Right renal pelvis (tissue), 4 donors: ENCODE measurements around the gene SLC23A2. TPM values are rescaled to one million over a fixed set of nuclear protein-coding genes. Genes with fewer than 3 reads are reported as not detected.
A peak's percentile ranks its signal among the peaks of the same experiment; 100 is the strongest.

Experiments used
- DNase-seq, 4 donors: peaks; one replicate each; pipeline ENCODE4 v3.0.0-alpha.2; 2013; ENCODE audit warnings: low read depth in 4 of 4, low spot score in 3 of 4, missing footprints in 1 of 4
- polyA plus RNA-seq, 4 donors: library from polyadenylated mRNA; unstranded; fragments of 120-200 nt; gene quantifications; one replicate each; pipeline ENCODE4 v1.2.1, GENCODE V29; 2013; ENCODE audit not compliant: insufficient read length in 4 of 4

Gene SLC23A2
- polyA plus RNA-seq, 4 donors, result 20.9 to 24.0 (median 23.5) TPM

DNA sequence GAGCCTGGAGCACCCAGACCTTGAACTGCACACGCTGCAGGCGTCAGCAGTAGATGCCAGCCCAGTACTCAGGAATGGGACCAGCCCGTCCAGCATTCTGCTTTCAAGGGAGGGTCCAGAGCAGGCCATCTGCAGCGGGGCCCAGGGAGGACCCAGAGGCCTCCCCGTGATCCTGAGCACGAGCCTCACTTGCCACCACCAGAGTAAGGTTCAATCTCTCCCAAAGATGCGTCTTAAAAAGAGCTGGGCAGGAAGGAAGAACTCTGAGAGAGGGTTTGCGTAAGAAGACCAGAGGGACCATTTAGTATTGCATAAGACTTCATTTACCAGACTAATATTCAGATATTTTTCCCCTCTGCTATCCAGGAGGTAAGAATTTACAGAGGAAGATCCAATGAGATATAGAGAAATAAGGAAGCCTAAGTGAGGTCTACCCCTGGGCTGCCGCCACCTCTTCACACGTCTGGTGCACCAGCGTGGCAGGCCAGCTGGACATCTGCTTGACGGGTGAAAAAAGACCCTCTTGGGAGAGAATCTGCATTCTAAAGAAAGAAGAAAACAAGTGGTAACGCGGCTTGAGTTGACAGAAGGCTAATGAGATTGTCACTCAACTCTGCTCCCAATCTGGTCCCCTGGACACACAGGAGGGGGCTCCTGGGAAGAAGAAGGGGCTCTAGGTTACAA, 172.3 kb downstream of the SLC23A2 start:
- no peak for DNase-seq

DNA sequence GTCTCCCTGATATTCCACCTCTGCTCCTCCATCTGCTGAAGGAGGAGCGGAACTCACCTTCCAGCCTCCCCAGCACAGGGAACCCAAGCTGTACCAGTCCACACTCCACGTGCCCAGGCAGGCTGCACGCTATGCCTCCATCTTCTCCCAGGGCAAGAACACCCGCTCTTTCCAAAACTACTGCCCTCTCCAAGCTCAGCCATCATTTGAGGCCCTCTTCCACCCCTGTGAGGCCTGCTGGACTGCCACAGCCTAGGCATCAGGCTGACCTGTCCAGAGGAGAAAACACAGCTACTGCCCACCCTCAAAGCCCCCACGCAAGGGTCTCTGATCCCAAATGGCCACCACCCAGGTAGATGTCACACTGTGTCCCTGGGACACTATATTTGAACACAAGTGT, 179.7 kb downstream of the SLC23A2 start:
- DNase-seq, result no peak

DNA sequence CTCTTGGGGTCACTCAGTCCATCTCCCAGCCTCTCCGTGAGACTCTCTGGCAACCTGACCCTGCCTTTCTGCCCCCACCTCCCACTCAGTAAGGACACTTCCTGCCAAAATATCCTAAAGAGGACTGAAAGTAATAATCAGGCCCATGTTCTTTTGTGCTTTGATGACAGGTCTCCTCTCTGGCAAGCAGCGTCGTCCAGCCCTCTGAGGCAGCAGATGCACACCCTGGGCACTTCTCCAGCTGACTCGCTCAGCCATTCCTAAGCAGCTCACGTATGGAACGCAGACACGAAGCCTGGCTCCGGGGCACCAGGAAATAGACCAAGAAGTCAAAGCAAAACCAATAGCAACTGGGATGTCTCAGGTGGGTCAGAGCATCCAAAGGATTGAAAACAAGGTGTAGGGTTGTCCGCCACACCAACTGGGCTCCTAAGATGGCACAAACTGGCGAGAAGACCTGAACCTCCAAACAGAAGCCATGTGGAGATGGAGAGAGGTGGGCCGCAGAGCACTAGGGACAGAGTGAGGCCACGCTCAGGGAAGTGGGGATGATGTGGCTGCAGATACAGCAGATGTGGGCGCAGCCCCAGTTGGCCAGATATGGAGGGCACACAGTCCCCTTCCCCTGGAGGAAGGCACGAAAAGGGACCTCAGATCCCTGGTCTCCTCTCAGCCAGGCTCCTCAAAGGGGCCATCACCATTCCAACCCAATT, 180.3 kb downstream of the SLC23A2 start:
- no peak for DNase-seq

DNA sequence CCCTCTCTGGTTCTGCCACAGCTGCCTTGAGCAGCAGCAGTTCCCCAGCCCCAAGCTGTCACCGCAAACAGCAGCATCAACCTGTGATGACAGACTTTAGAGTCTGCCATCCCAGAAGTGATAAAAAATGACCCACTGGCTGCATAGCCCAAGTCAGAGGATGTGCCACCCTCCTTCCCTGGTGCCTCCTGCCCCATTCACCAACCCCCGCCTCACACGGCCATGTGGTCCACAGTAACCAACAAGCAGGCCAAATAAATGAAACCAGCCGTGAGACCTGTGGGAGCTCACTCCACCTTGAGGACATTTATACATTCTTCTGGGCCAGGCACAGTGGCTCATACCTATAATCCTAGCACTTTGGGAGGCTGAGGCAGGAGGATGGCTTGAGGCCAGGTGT, 181.4 kb downstream of the SLC23A2 start:
- DNase-seq, result no peak

DNA sequence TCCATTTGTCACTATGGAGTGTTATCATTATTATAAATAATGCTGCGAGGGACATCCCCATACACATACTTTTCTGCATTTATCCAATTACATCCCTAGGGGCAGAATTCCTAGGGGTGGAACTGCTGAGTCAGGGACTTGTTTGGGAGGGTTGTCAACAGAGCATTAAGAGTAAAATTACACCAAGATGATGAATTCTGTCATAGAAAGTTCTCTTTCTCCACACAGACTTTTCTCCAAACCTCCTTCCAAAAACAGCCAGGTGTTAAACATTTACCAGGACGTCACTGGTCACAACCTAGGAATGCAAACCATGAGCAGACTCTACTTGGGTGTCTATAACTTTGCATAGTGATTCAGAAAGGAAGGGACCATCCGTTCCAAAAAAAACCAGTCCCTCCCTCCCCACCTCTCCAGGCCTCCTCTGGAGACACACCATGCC, 184.1 kb downstream of the SLC23A2 start:
- no peak for DNase-seq

- no peak for DNase-seq
Measured at GRCh38 chr20:4815628-4816027, 185.7 kb downstream of the SLC23A2 start.

- no peak for DNase-seq
Measured at GRCh38 chr20:4814696-4815252, 186.5 kb downstream of the SLC23A2 start.

- DNase-seq, result no peak
Measured at GRCh38 chr20:4813863-4814695, 187.2 kb downstream of the SLC23A2 start.

DNA sequence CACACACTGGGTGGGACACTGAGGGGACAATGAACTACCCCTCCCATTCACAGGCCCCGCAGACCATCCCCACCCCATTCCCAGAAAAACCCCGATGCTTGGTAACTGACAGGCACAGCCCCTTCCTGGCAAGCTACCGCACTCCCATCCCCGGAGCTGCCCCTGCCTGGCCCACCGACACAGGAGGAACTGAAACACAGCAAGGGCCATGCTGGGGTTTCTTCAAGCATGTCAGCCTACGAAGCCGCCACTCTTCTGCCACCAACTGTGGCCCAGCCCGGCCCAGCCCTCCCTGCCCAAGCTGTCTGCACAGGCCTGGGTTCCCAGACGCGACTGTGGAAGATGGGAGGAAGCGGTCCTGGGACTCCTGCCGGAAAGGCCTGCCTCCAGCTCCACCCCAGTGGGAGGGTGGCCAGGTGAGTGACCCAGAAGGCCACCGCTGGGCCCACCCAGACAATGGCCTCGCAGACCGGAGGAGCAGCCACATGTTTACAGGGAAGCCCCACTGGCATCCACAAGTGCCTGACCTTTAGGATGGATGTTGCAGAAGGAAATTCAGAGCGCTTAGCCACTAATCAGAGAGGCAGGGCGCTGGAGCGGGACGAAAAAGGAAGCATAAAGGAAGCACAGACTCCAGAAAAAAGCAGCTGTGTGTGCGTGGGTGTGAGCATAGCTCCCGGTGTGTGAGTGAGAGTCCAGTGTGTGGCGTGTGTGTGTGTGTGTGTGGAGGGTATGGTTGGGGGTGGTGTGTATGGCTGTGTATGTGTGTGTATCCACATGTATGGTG, 188.0 kb downstream of the SLC23A2 start:
- peak in 1 of 4 donors; percentile 50 for DNase-seq

- no peak for DNase-seq
Measured at GRCh38 chr20:4812641-4813075, 188.7 kb downstream of the SLC23A2 start.

- no peak for DNase-seq
Measured at GRCh38 chr20:4812216-4812615, 189.1 kb downstream of the SLC23A2 start.

DNA sequence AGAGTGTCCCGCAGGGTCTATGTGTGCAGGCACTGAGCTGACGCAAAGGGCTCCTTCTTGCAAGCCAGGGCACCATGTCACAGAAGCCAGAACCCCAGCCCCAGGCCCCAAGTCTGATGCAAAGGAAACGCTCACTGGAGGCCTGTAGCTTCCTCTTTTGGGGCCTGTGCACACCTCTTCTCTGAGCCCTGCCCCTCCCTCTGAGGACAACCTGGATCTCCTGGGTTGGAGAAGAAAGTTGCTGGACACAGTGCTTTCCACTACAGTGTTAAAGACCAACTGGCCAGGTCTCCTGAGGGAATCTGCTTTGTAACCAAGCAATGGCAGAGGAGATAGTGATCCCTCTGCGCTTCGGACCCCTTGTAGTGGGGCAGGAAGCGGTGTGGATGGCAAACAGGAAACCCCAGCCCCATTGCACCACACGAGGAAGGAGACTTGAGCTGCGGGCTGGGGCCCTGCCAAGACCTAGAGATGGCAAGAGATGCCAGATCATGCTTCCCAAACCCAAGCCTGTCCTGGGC, 189.6 kb downstream of the SLC23A2 start:
- DNase-seq, result no peak

- no peak for DNase-seq
Measured at GRCh38 chr20:4811257-4811656, 190.1 kb downstream of the SLC23A2 start.

- DNase-seq, result no peak
Measured at GRCh38 chr20:4810426-4811019, 190.8 kb downstream of the SLC23A2 start.

GRCh38 chr20:4809707-4810106, 191.6 kb downstream of the SLC23A2 start:
- no peak for DNase-seq

GRCh38 chr20:4808872-4809271, 192.4 kb downstream of the SLC23A2 start:
- DNase-seq, result no peak

GRCh38 chr20:4805663-4806449, 195.5 kb downstream of the SLC23A2 start:
- DNase-seq, result no peak

DNA sequence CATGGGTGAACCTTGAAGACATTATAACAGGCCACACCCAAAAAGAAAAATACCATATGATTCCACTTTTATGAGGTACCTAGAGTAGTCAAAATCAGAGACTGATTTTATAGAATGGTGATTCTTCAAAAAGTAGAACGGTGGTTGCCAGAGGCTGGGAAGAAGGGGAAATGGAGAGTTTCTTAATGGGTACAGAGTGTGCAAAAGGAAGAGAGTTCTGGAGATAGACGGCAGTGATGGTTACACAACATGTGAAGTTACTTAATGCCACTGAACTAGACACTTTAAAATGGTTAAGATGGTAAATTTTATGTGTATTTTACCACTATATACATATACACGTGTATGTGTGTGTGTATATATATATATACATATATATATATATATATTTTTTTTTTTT, 198.8 kb downstream of the SLC23A2 start:
- no peak for DNase-seq
